Adipocyte (in vitro differentiated cells): ENCODE results near the gene EXO1.
"Not testable (repeated sequence)": the region's sequence is repeated elsewhere in the genome, so short reads cannot be mapped to it uniquely, and the experiment has no call there.

ENCODE experiments used
- DNase-seq: peaks from one replicate; pipeline ENCODE4 v3.0.0-alpha.2; 2015; ENCODE audit warnings: low read depth
- H3K27me3 ChIP-seq: replicated peaks from 2 replicates; pipeline ENCODE4 v1.7.0; 2013; ENCODE audit warnings: mild to moderate bottlenecking, low read length, moderate library complexity; ENCODE audit not compliant: control insufficient read depth, insufficient read depth
- H3K36me3 ChIP-seq: 2 replicates; pipeline ENCODE4 v1.7.0; 2013; ENCODE audit warnings: low read length, mild to moderate bottlenecking, moderate library complexity; ENCODE audit not compliant: control insufficient read depth, insufficient read depth, severe bottlenecking
- H3K4me1 ChIP-seq: 2 replicates; pipeline ENCODE4 v1.7.0; 2013; ENCODE audit warnings: mild to moderate bottlenecking, low read length, moderate library complexity; ENCODE audit not compliant: control insufficient read depth, insufficient read depth
- H3K4me3 ChIP-seq: 2 replicates; pipeline ENCODE4 v1.7.0; 2013; ENCODE audit warnings: mild to moderate bottlenecking, low read length, moderate library complexity
- H3K9ac ChIP-seq: 2 replicates; pipeline ENCODE4 v1.7.0; 2013; ENCODE audit warnings: mild to moderate bottlenecking, low read length, moderate library complexity
- H3K9me3 ChIP-seq: 2 replicates; pipeline ENCODE4 v1.7.0; 2013; ENCODE audit warnings: mild to moderate bottlenecking, low read length, moderate library complexity; ENCODE audit not compliant: control insufficient read depth

Gene EXO1

GRCh38 chr1:241819340-241819866 lies 28.6 kb upstream of the EXO1 start:
- H3K4me3 ChIP-seq: no peak overlapping the region
- H3K9me3 ChIP-seq: no peaks in the 10 kb centered on the region
- H3K9ac ChIP-seq: no peak overlapping the region
- H3K36me3 ChIP-seq: no peaks in the 10 kb centered on the region
- H3K27me3 ChIP-seq: no peaks in the 10 kb centered on the region
- DNase-seq: no peak
- peaks cover 11% of the 10 kb centered on the region for H3K4me1 ChIP-seq

GRCh38 chr1:241821363-241821762 lies 26.6 kb upstream of the EXO1 start:
- H3K36me3 ChIP-seq: no peaks in the 10 kb centered on the region
- peaks cover 15% of the 10 kb centered on the region for H3K4me1 ChIP-seq
- H3K9me3 ChIP-seq: no peaks in the 10 kb centered on the region
- H3K9ac ChIP-seq: no peak overlapping the region
- no peak overlapping the region for H3K4me3 ChIP-seq
- H3K27me3 ChIP-seq: no peaks in the 10 kb centered on the region
- DNase-seq: peak; percentile 52

- DNase-seq: peak; percentile 57
- Histone ChIP-seq H3K36me3 (no peaks in the 10 kb centered on the region), H3K27me3 (no peaks in the 10 kb centered on the region), H3K4me1 (peaks cover 12% of the 10 kb centered on the region), H3K9me3 (no peaks in the 10 kb centered on the region), H3K4me3 (no peak overlapping the region), H3K9ac (no peak overlapping the region)
These were observed 25.2 kb upstream of the EXO1 start for GRCh38 chr1:241822846-241823245.

GRCh38 chr1:241823925-241824324 lies 24.1 kb upstream of the EXO1 start:
- DNase-seq: no peak
- peaks cover 16% of the 10 kb centered on the region for H3K4me1 ChIP-seq
- H3K4me3 ChIP-seq: no peak overlapping the region
- no peak overlapping the region for H3K9ac ChIP-seq
- no peaks in the 10 kb centered on the region for H3K9me3 ChIP-seq
- H3K27me3 ChIP-seq: no peaks in the 10 kb centered on the region
- H3K36me3 ChIP-seq: no peaks in the 10 kb centered on the region

- H3K9me3 ChIP-seq: no peaks in the 10 kb centered on the region
- no peak overlapping the region for H3K4me3 ChIP-seq
- no peak overlapping the region for H3K9ac ChIP-seq
- no peaks in the 10 kb centered on the region for H3K36me3 ChIP-seq
- no peaks in the 10 kb centered on the region for H3K27me3 ChIP-seq
- H3K4me1 ChIP-seq: peaks cover 17% of the 10 kb centered on the region
- peak; percentile 74 for DNase-seq
These were observed 22.4 kb upstream of the EXO1 start for GRCh38 chr1:241825581-241825980.

GRCh38 chr1:241826613-241827012 lies 21.4 kb upstream of the EXO1 start:
- not testable (repeated sequence) for H3K9me3 ChIP-seq, DNase-seq, H3K9ac ChIP-seq, H3K36me3 ChIP-seq, H3K27me3 ChIP-seq, H3K4me3 ChIP-seq
- H3K4me1 ChIP-seq: peaks cover 17% of the 10 kb centered on the region

- no peaks in the 10 kb centered on the region for H3K9me3 ChIP-seq
- DNase-seq: no peak
- no peaks in the 10 kb centered on the region for H3K36me3 ChIP-seq
- H3K27me3 ChIP-seq: no peaks in the 10 kb centered on the region
- peaks cover 17% of the 10 kb centered on the region for H3K4me1 ChIP-seq
- H3K4me3 ChIP-seq: no peak overlapping the region
- H3K9ac ChIP-seq: no peak overlapping the region
These were observed 20.7 kb upstream of the EXO1 start for GRCh38 chr1:241827264-241827663.

- no peak overlapping the region for H3K4me3 ChIP-seq
- DNase-seq: peak; percentile 59
- no peak overlapping the region for H3K9ac ChIP-seq
- H3K9me3 ChIP-seq: no peaks in the 10 kb centered on the region
- H3K27me3 ChIP-seq: no peaks in the 10 kb centered on the region
- H3K4me1 ChIP-seq: peaks cover 17% of the 10 kb centered on the region
- no peaks in the 10 kb centered on the region for H3K36me3 ChIP-seq
These were observed 19.5 kb upstream of the EXO1 start for GRCh38 chr1:241828463-241829021.

- Histone ChIP-seq H3K36me3 (no peaks in the 10 kb centered on the region), H3K9ac (no peak overlapping the region), H3K4me1 (peaks cover 17% of the 10 kb centered on the region), H3K4me3 (no peak overlapping the region), H3K9me3 (no peaks in the 10 kb centered on the region), H3K27me3 (no peaks in the 10 kb centered on the region)
- no peak for DNase-seq
These were observed 18.5 kb upstream of the EXO1 start for GRCh38 chr1:241829468-241829867.

- Histone ChIP-seq H3K4me1 (peaks cover 13% of the 10 kb centered on the region), H3K36me3 (no peaks in the 10 kb centered on the region), H3K27me3 (no peaks in the 10 kb centered on the region), H3K9me3 (no peaks in the 10 kb centered on the region), H3K4me3 (no peak overlapping the region), H3K9ac (no peak overlapping the region)
- DNase-seq: peak; percentile 85
These were observed 13.1 kb upstream of the EXO1 start for GRCh38 chr1:241834733-241835377.

- DNase-seq: peak; percentile 9
- no peaks in the 10 kb centered on the region for H3K9me3 ChIP-seq
- H3K4me3 ChIP-seq: no peak overlapping the region
- peaks cover 14% of the 10 kb centered on the region for H3K4me1 ChIP-seq
- H3K27me3 ChIP-seq: no peaks in the 10 kb centered on the region
- no peak overlapping the region for H3K9ac ChIP-seq
- H3K36me3 ChIP-seq: no peaks in the 10 kb centered on the region
These were observed 11.1 kb upstream of the EXO1 start for GRCh38 chr1:241836941-241837340.
